H1 (cell line): ENCODE measurements around the gene IFI30. TPM values are rescaled to one million over a fixed set of nuclear protein-coding genes. Genes with fewer than 3 reads are reported as not detected.

Source experiments
- CTCF ChIA-PET: fragments of 300-600 bp; sonication (Branson Sonifier 250); formaldehyde crosslinking; loops from one replicate; lab custom pipeline; 2021; ENCODE audit not compliant: partially characterized antibody; lab: Charles Lee
- POLR2A ChIA-PET: fragments of 300-600 bp; sonication (Branson Sonifier 250); formaldehyde crosslinking; loops from one replicate; lab custom pipeline; 2021; ENCODE audit warnings: inconsistent platforms; ENCODE audit not compliant: partially characterized antibody; lab: Charles Lee
- DNase-seq, 2 experiments: peaks; one replicate each; pipeline versions ENCODE4 v3.0.0 to v3.0.0-alpha.2; 2010 to 2022; ENCODE audit warnings: low spot score in 2 of 2, low read depth in 1 of 2, mixed read lengths in 1 of 2
- FAIRE-seq: peaks from 2 replicates; lab custom pipeline; 2011; peaks lifted over from hg19 to GRCh38; lab: Jason Lieb, UNC
- H2AFZ ChIP-seq: 2 replicates; pipeline ENCODE4 v1.8.1; 2012; ENCODE audit warnings: low read length, inconsistent platforms
- H2AK5ac ChIP-seq: 2 replicates; pipeline ENCODE4 v1.6.1; 2013; ENCODE audit warnings: low read depth, low read length
- H2BK120ac ChIP-seq: replicated peaks from 2 replicates; pipeline ENCODE3; 2013; ENCODE audit warnings: low read depth, low read length, inconsistent platforms
- H2BK12ac ChIP-seq: 2 replicates; pipeline ENCODE4 v1.6.1; 2013; ENCODE audit warnings: low read depth, low read length
- H2BK15ac ChIP-seq: 2 replicates; pipeline ENCODE4 v1.6.1; 2013; ENCODE audit warnings: low read length
- H2BK20ac ChIP-seq: 2 replicates; pipeline ENCODE4 v1.6.1; 2013; ENCODE audit warnings: low read length
- H2BK5ac ChIP-seq: 2 replicates; pipeline ENCODE4 v1.6.1; 2013; ENCODE audit warnings: low read depth, low read length
- H3K14ac ChIP-seq: 2 replicates; pipeline ENCODE4 v1.6.1; 2013; ENCODE audit warnings: inconsistent platforms; ENCODE audit not compliant: insufficient read length
- H3K18ac ChIP-seq: 2 replicates; pipeline ENCODE4 v1.6.1; 2013; ENCODE audit warnings: low read length; ENCODE audit errors: extremely low read depth
- H3K23ac ChIP-seq: 2 replicates; pipeline ENCODE4 v1.6.1; 2013; ENCODE audit warnings: inconsistent platforms; ENCODE audit not compliant: insufficient read length
- H3K23me2 ChIP-seq: 2 replicates; pipeline ENCODE4 v1.6.1; 2013; ENCODE audit warnings: low read depth, low read length
- H3K27ac ChIP-seq: 2 replicates; pipeline ENCODE4 v1.6.1; 2011; ENCODE audit warnings: low read depth, low read length, inconsistent platforms
- H3K27me3 ChIP-seq, 4 experiments: replicated peaks in 1 of 4; 1 replicate in 1 of 4; 2 replicates in 3 of 4; pipeline versions ENCODE4 v1.6.1 to v1.8.1; 2011 to 2013; ENCODE audit warnings: low read length in 3 of 4, mild to moderate bottlenecking in 3 of 4, inconsistent platforms in 2 of 4, mixed read lengths in 2 of 4, moderate library complexity in 1 of 4; ENCODE audit not compliant: control insufficient read depth in 3 of 4, insufficient read depth in 3 of 4; ENCODE audit errors: extremely low read depth in 1 of 4
- H3K36me3 ChIP-seq, 4 experiments: 2 replicates each; pipeline versions ENCODE4 v1.6.1 to v1.8.1; 2011 to 2013; ENCODE audit warnings: mild to moderate bottlenecking in 4 of 4, low read length in 3 of 4, moderate library complexity in 2 of 4, control low read depth in 1 of 4, inconsistent platforms in 1 of 4; ENCODE audit not compliant: insufficient read depth in 4 of 4, control insufficient read depth in 2 of 4
- H3K4ac ChIP-seq: replicated peaks from 2 replicates; pipeline ENCODE3; 2013; ENCODE audit warnings: low read length, low read depth, mixed read lengths, inconsistent platforms; ENCODE audit not compliant: insufficient read length
- H3K4me1 ChIP-seq, 4 experiments: replicated peaks in 1 of 4; 1 replicate in 1 of 4; 2 replicates in 3 of 4; pipeline versions ENCODE4 v1.6.1 to v1.8.1; 2011 to 2013; ENCODE audit warnings: low read length in 3 of 4, inconsistent platforms in 2 of 4, mixed read lengths in 1 of 4; ENCODE audit not compliant: insufficient read depth in 4 of 4, control insufficient read depth in 3 of 4
- H3K4me2 ChIP-seq, 2 experiments: 2 replicates each; pipeline versions ENCODE4 v1.6.1 to v1.8.1; 2011 to 2013; ENCODE audit warnings: low read depth in 2 of 2, low read length in 2 of 2, control low read depth in 1 of 2, inconsistent platforms in 1 of 2, mild to moderate bottlenecking in 1 of 2; ENCODE audit not compliant: insufficient read depth in 1 of 2
- H3K4me3 ChIP-seq, 4 experiments: fragments of 200-600, 300-600 bp in 1 of 4; sonication (generic), shearing (Covaris generic), sonication (Bioruptor Twin) in 1 of 4; 2 replicates each; pipeline versions ENCODE4 v1.5.1 to v1.8.1; 2011 to 2016; ENCODE audit warnings: low read length in 4 of 4, low read depth in 3 of 4, control low read depth in 2 of 4, inconsistent platforms in 2 of 4, mild to moderate bottlenecking in 2 of 4, mixed read lengths in 1 of 4, moderate library complexity in 1 of 4; ENCODE audit not compliant: insufficient read depth in 2 of 4; ENCODE audit errors: extremely low read depth in 1 of 4
- H3K56ac ChIP-seq: replicated peaks from 2 replicates; pipeline ENCODE3; 2013; ENCODE audit warnings: low read depth, mild to moderate bottlenecking, mixed read lengths, low read length, inconsistent platforms; ENCODE audit not compliant: insufficient read length
- H3K79me1 ChIP-seq: 2 replicates; pipeline ENCODE4 v1.6.1; 2013; ENCODE audit warnings: low read depth, low read length, control low read depth
- H3K79me2 ChIP-seq, 2 experiments: 2 replicates each; pipeline versions ENCODE4 v1.6.1 to v1.8.1; 2012 to 2013; ENCODE audit warnings: low read length in 2 of 2, mild to moderate bottlenecking in 2 of 2, inconsistent platforms in 1 of 2; ENCODE audit not compliant: insufficient read depth in 2 of 2, control insufficient read depth in 1 of 2
- H3K9ac ChIP-seq, 4 experiments: replicated peaks in 1 of 4; 1 replicate in 1 of 4; 2 replicates in 3 of 4; pipeline versions ENCODE4 v1.6.1 to v1.8.1; 2011 to 2013; ENCODE audit warnings: low read depth in 3 of 4, low read length in 3 of 4, control low read depth in 2 of 4, mild to moderate bottlenecking in 2 of 4, moderate library complexity in 2 of 4, inconsistent platforms in 1 of 4; ENCODE audit errors: extremely low read depth in 1 of 4
- H3K9me3 ChIP-seq, 2 experiments: 2 replicates each; pipeline versions ENCODE4 v1.6.1 to v1.8.1; 2012 to 2013; ENCODE audit warnings: mild to moderate bottlenecking in 2 of 2, moderate library complexity in 2 of 2, control low read depth in 1 of 2, inconsistent platforms in 1 of 2, low read depth in 1 of 2, low read length in 1 of 2, mixed read lengths in 1 of 2; ENCODE audit not compliant: insufficient read depth in 2 of 2
- H4K20me1 ChIP-seq, 2 experiments: replicated peaks in 1 of 2; 2 replicates each; pipeline versions ENCODE3 to v1.8.1; 2011 to 2013; ENCODE audit warnings: inconsistent platforms in 2 of 2, low read length in 2 of 2, mild to moderate bottlenecking in 1 of 2; ENCODE audit not compliant: insufficient read depth in 2 of 2, control insufficient read depth in 1 of 2
- H4K5ac ChIP-seq: 2 replicates; pipeline ENCODE4 v1.6.1; 2013; ENCODE audit warnings: low read length, low read depth, mixed read lengths, inconsistent platforms; ENCODE audit not compliant: insufficient read length
- H4K8ac ChIP-seq: 2 replicates; pipeline ENCODE4 v1.8.0; 2013; ENCODE audit warnings: mild to moderate bottlenecking, moderate library complexity, low read length, inconsistent platforms; ENCODE audit not compliant: insufficient read depth; ENCODE audit errors: extremely low read depth
- H4K91ac ChIP-seq: replicated peaks from 2 replicates; pipeline ENCODE3; 2013; ENCODE audit warnings: low read length, mixed read lengths, inconsistent platforms; ENCODE audit not compliant: insufficient read length
- CHD2 ChIP-seq: IDR thresholded peaks from 2 replicates; pipeline ENCODE4 v1.6.1; 2012; ENCODE audit warnings: low read length, improper control_type of control experiment
- SIN3A ChIP-seq, 2 experiments: IDR thresholded peaks in 1 of 2; conservative IDR thresholded peaks in 1 of 2; 2 replicates each; pipeline ENCODE4 v1.6.1; 2011 to 2012; ENCODE audit warnings: low read length in 2 of 2, improper control_type of control experiment in 1 of 2, low read depth in 1 of 2, mild to moderate bottlenecking in 1 of 2
- WGBS, 2 experiments: shearing (Covaris generic) in 1 of 2; methylation state at CpG; one replicate each; pipeline versions ENCODE4 v1.1.6 to v1.1.7; 2013 to 2015; ENCODE audit warnings: low lambda C conversion rate in 2 of 2, mixed read lengths in 2 of 2, inconsistent platforms in 1 of 2, low coverage in 1 of 2, missing lambda C conversion rate in 1 of 2; ENCODE audit not compliant: insufficient replicate concordance in 2 of 2, insufficient coverage in 1 of 2, insufficient read length in 1 of 2; ENCODE audit errors: extremely low coverage in 1 of 2, missing lambda C conversion rate in 1 of 2; 5-methylcytosine and 5-hydroxymethylcytosine counted together
- polyA plus RNA-seq, 7 experiments: library from polyadenylated mRNA; depleted of rRNA in 3 of 7; stranded (reverse) in 5 of 7; unstranded in 2 of 7; fragments of >200 nt in 5 of 7; fragments of 200-250 nt in 2 of 7; gene quantifications; 1 replicate in 5 of 7; 2 replicates in 1 of 7; 4 replicates in 1 of 7; pipeline versions ENCODE4 v1.2.1 to v1.2.3, GENCODE V29; 2011 to 2013; ENCODE audit warnings: missing spikeins in 2 of 7, mixed read lengths in 2 of 7
- total RNA-seq: library from RNA; stranded (reverse); fragmentation: NEBNext Ultra II Directional; extraction: Animal tissue kit (Norgen Biotek cat#: 25700); gene quantifications from 2 replicates; pipeline ENCODE4 v1.2.1, GENCODE V29; 2021

Gene IFI30
- total and polyA plus RNA-seq, 2 of the 8 experiments (the other 6 are each of a cell fraction or from before 2014, with no cell fraction given), result 28.9 to 62.4 TPM

- Histone ChIP-seq H3K27ac (no peak overlapping the region), H3K9ac (no peak overlapping the region), H4K5ac (no peak overlapping the region), H2BK20ac (no peak overlapping the region), H4K20me1 (peaks cover 0 to 2% of the 10 kb centered on the region in 2 experiments), H2BK5ac (no peak overlapping the region), H2BK15ac (no peak overlapping the region), H3K27me3 (no peaks in the 10 kb centered on the region), H3K4me1 (no peaks in the 10 kb centered on the region), H3K56ac (no peak overlapping the region), H3K79me2 (no peaks in the 10 kb centered on the region), H2AK5ac (no peak overlapping the region), H4K91ac (no peak overlapping the region), H3K4ac (no peak overlapping the region), H3K79me1 (no peaks in the 10 kb centered on the region), H3K36me3 (no peaks in the 10 kb centered on the region), H2AFZ (no peak overlapping the region), H3K14ac (no peak overlapping the region), H3K4me2 (no peak overlapping the region), H4K8ac (no peak overlapping the region), H3K4me3 (no peak overlapping the region), H3K9me3 (no peaks in the 10 kb centered on the region), H3K18ac (no peak overlapping the region), H3K23ac (no peak overlapping the region), H2BK120ac (no peak overlapping the region), H3K23me2 (no peaks in the 10 kb centered on the region), H2BK12ac (no peak overlapping the region)
- WGBS, 2 experiments, result 88% methylated on average over 7 of the region's 7 CpGs; no CpG with 5 or more reads in 1 of the 2 experiments
- POLR2A ChIA-PET, result interaction anchor here (1.0 to 1.1 kb wide), 2 partner anchors 10 to 11 kb away, joined by 3 read pairs; partner anchors contain the start of gene RAB3A
- CTCF ChIA-PET, result interaction anchor here (0.6 to 1.2 kb wide), 4 partner anchors 9 to 34 kb away, joined by 3 to 4 read pairs (median 3); no protein-coding TSS in a partner anchor
- TF ChIP-seq CHD2, result no peak
- TF ChIP-seq SIN3A (conservative IDR thresholded peaks at IDR 0.05 in 1 of 2, IDR thresholded peaks at IDR 0.05 in 1 of 2; ENCODE audit: low read depth in 1 of 2, low read length in 2 of 2), result no peak
- no peak for FAIRE-seq
- DNase-seq, result no peak
These were observed 41.3 kb downstream of the IFI30 start for GRCh38 chr19:18214779-18215433.
